SU-DHL-6 (cell line): ENCODE results near the gene BTBD19.

Experiments used
- H2AFZ ChIP-seq: fragments of 200-600 bp; sonication (generic); 2 replicates; pipeline ENCODE4 v1.6.1; 2014; ENCODE audit warnings: low read depth, mild to moderate bottlenecking, moderate library complexity, mixed read lengths, antibody characterized with exemption, low read length; ENCODE audit not compliant: severe bottlenecking
- H3F3A ChIP-seq: fragments of 200-600 bp; shearing (Covaris generic); 2 replicates; pipeline ENCODE4 v1.6.0; 2016; ENCODE audit warnings: antibody characterized with exemption, mild to moderate bottlenecking; ENCODE audit not compliant: insufficient read depth
- H3K27ac ChIP-seq: fragments of 200-600 bp; sonication (generic); 2 replicates; pipeline ENCODE4 v1.5.1; 2016; ENCODE audit warnings: low read depth, mild to moderate bottlenecking, low read length, moderate library complexity, mixed read lengths
- H3K27me3 ChIP-seq: fragments of 200-600 bp; sonication (generic), shearing (Covaris generic); 2 replicates; pipeline ENCODE4 v1.6.0; 2014; ENCODE audit warnings: mild to moderate bottlenecking, low read length
- H3K36me3 ChIP-seq: fragments of 200-600 bp; sonication (generic); 2 replicates; pipeline ENCODE4 v1.6.1; 2014; ENCODE audit warnings: mild to moderate bottlenecking, low read length, mixed read lengths
- H3K4me2 ChIP-seq: fragments of 300-600, 200-600 bp; shearing (Covaris generic), sonication (generic); 2 replicates; pipeline ENCODE4 v1.6.0; 2014; ENCODE audit warnings: low read length, low read depth, mild to moderate bottlenecking; ENCODE audit not compliant: poor library complexity, severe bottlenecking
- H3K4me3 ChIP-seq: fragments of 200-600 bp; sonication (generic); 2 replicates; pipeline ENCODE4 v1.5.1; 2014; ENCODE audit warnings: antibody characterized with exemption, low read length, mild to moderate bottlenecking, mixed read lengths; ENCODE audit not compliant: insufficient read depth, poor library complexity, severe bottlenecking
- H3K79me2 ChIP-seq: fragments of 200-600 bp; sonication (generic); 2 replicates; pipeline ENCODE4 v1.6.1; 2014; ENCODE audit warnings: mild to moderate bottlenecking, low read length, moderate library complexity; ENCODE audit not compliant: insufficient read depth
- H3K9ac ChIP-seq: fragments of 200-600 bp; sonication (generic); 2 replicates; pipeline ENCODE4 v1.7.0; 2014; ENCODE audit warnings: mild to moderate bottlenecking, low read length
- H3K9me2 ChIP-seq: fragments of 200-600 bp; sonication (generic); replicated peaks from 2 replicates; pipeline ENCODE4 v1.6.1; 2014; ENCODE audit warnings: low read length; ENCODE audit not compliant: insufficient read depth
- H3K9me3 ChIP-seq: fragments of 200-600 bp; sonication (generic); 2 replicates; pipeline ENCODE4 v1.6.1; 2014; ENCODE audit warnings: low read length, mixed read lengths; ENCODE audit not compliant: insufficient read depth
- H4K20me1 ChIP-seq: fragments of 200-600 bp; sonication (generic); 2 replicates; pipeline ENCODE4 v1.6.1; 2014; ENCODE audit warnings: low read depth, mild to moderate bottlenecking, antibody characterized with exemption, low read length, moderate library complexity, mixed read lengths
- EZH2phosphoT487 ChIP-seq: fragments of 200-600 bp; sonication (generic), shearing (Covaris generic); conservative IDR thresholded peaks from 2 replicates; pipeline ENCODE4 v1.6.1; 2018; ENCODE audit warnings: mild to moderate bottlenecking, antibody characterized with exemption, low read length, moderate library complexity, mixed read lengths
- TF ChIP-seq, protein P1 (sequence below): fragments of 200-600 bp; sonication (generic); IDR thresholded peaks from one replicate; pipeline ENCODE4 v1.5.1; 2017; ENCODE audit warnings: antibody characterized with exemption, mild to moderate bottlenecking, low read length, moderate library complexity; ENCODE audit not compliant: insufficient read depth, poor library complexity, severe bottlenecking

The BTBD19 gene

DNA sequence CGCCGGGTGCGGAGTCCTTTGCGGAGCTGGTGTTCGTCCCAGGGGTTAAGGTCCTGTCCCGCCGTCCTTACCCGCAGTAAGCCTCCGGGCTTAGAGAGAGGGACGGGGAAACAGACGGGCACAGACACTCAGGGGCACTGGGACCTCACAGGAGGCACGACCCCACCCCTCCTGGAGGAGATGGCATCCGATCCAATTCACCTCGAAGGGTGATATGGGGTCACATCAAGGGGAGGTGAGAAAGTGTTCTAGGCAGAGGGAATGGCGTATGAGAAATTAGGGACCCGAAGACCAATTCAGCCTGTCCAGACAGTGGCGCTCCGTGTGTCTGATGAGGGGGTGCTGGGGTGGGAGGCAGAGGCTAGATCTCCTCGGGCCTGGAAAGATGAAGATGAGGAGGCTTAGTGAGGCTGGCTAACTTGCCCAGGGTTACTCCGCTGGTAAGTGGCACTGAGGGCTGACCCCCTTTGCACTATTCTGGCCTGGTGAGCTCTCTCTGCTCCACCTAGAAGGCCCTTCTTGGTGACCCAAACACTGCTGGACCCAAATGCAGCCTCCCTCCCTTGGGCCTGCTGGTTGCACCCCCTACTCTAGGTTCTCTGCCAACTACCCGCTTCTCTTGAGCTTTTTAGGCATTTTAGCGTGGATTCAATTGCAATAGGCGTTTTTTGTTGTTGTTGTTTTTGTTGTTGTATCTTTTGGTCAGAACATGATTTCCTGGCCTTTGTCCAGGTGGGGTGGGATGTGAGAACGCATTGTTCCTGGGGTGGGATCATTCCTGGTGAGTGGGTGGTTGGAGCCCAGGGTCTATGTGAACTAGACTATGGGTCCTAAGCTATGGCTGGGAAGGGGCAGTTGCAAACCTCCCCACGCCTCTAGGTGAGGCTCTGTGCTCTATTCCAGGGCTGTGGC lies 12.3 kb downstream of the BTBD19 start:
- TF ChIP-seq, protein P1, sequence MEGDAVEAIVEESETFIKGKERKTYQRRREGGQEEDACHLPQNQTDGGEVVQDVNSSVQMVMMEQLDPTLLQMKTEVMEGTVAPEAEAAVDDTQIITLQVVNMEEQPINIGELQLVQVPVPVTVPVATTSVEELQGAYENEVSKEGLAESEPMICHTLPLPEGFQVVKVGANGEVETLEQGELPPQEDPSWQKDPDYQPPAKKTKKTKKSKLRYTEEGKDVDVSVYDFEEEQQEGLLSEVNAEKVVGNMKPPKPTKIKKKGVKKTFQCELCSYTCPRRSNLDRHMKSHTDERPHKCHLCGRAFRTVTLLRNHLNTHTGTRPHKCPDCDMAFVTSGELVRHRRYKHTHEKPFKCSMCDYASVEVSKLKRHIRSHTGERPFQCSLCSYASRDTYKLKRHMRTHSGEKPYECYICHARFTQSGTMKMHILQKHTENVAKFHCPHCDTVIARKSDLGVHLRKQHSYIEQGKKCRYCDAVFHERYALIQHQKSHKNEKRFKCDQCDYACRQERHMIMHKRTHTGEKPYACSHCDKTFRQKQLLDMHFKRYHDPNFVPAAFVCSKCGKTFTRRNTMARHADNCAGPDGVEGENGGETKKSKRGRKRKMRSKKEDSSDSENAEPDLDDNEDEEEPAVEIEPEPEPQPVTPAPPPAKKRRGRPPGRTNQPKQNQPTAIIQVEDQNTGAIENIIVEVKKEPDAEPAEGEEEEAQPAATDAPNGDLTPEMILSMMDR, result no peak
- TF ChIP-seq EZH2phosphoT487, result no peak
- Histone ChIP-seq H3F3A (peaks cover 30% of the 10 kb centered on the region), H2AFZ (peak overlapping the region; percentile 88)

DNA sequence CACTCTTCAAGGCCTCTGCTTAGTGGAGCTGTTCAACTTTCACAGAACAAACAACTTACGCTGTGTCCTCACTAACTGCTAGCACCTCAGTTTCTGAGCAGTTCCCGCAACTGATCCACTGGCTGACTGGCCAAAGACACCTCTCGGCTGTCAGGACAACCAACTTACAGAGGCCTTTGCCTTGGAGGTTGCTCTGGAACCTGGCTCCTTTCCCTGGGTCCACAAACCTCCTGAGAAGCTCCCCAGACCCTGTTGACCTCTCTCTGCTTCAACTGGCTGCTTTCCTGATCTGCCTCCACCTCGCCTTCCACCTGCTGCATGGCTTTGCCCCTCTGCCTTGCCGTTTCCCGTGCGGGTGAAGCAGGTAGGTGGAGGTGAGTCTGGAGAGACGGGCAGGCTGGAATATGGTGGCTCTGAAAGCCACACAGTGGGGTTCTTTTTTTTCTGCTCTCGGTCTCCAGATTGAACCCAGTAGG lies 13.0 kb downstream of the BTBD19 start:
- peaks cover 30% of the 10 kb centered on the region for H3F3A ChIP-seq

More for the DNA sequence above, 12.3 kb downstream of the BTBD19 start:
- H3K9me3 ChIP-seq, result no peaks in the 10 kb centered on the region
- H3K4me3 ChIP-seq, result peak overlapping the region; percentile 43
- peak overlapping the region; percentile 94 for H3K27ac ChIP-seq
- peak overlapping the region; percentile 61 for H3K9ac ChIP-seq
- H4K20me1 ChIP-seq, result no peaks in the 10 kb centered on the region
- H3K4me2 ChIP-seq, result peak overlapping the region; percentile 90
- no peaks in the 10 kb centered on the region for H3K79me2 ChIP-seq
- H3K27me3 ChIP-seq, result no peaks in the 10 kb centered on the region
- no peaks in the 10 kb centered on the region for H3K9me2 ChIP-seq
- no peaks in the 10 kb centered on the region for H3K36me3 ChIP-seq

DNA sequence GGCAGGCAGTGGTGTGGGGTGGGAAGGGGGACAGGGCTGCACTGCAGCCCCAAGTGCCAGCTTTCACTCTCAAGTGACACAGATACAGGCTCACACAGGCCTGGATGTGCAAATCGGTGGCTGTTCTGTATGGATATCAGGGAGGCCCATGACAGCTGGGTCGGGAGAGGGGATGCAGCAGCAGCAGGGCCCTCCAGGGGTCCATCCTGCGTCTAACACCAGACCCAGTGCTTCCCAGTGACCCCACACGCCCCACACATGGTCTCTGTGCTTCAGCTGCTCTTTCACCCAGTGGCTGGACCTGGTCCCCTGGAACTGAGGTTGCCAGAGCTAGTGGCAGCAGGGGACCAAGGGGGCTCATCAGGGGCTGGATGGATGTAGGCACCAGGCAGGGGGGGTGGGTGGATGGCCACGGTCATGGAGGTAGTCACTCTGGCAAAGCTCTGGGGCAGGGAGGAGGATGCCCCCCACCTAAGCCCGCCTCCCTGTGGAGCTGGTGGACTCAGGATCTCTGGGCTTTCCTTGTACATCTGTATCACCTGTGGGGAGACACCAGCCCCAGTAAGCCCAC lies 13.9 kb downstream of the BTBD19 start:
- no peak overlapping the region for H2AFZ ChIP-seq
- no peaks in the 10 kb centered on the region for H4K20me1 ChIP-seq
- no peak overlapping the region for H3K9ac ChIP-seq
- no peaks in the 10 kb centered on the region for H3K9me3 ChIP-seq
- H3K27ac ChIP-seq, result no peak overlapping the region
- no peak overlapping the region for H3K4me3 ChIP-seq
- H3K27me3 ChIP-seq, result no peaks in the 10 kb centered on the region
- H3K36me3 ChIP-seq, result no peaks in the 10 kb centered on the region
- no peak for TF ChIP-seq EZH2phosphoT487
- TF ChIP-seq, protein P1, result no peak
- peaks cover 25% of the 10 kb centered on the region for H3F3A ChIP-seq
- no peak overlapping the region for H3K4me2 ChIP-seq
- H3K9me2 ChIP-seq, result no peaks in the 10 kb centered on the region
- H3K79me2 ChIP-seq, result no peaks in the 10 kb centered on the region

More for the DNA sequence above, 13.0 kb downstream of the BTBD19 start:
- no peak overlapping the region for H3K4me3 ChIP-seq
- H3K9me2 ChIP-seq, result no peaks in the 10 kb centered on the region
- no peaks in the 10 kb centered on the region for H3K27me3 ChIP-seq
- no peak overlapping the region for H2AFZ ChIP-seq
- no peaks in the 10 kb centered on the region for H3K79me2 ChIP-seq
- no peak overlapping the region for H3K4me2 ChIP-seq
- H3K9ac ChIP-seq, result no peak overlapping the region
- TF ChIP-seq, protein P1, result no peak
- no peak for TF ChIP-seq EZH2phosphoT487
- H3K9me3 ChIP-seq, result no peaks in the 10 kb centered on the region
- no peak overlapping the region for H3K27ac ChIP-seq
- no peaks in the 10 kb centered on the region for H4K20me1 ChIP-seq
- H3K36me3 ChIP-seq, result no peaks in the 10 kb centered on the region
